ENCODE results near the gene SLC25A47. TPM values are rescaled to one million over a fixed set of nuclear protein-coding genes. Genes with fewer than 3 reads are reported as not detected.

Gene SLC25A47
- total RNA-seq, 3 donors from 2014 or later: 0.16 TPM; not detected in 2

GRCh38 chr14:100362311-100362927, 39.3 kb downstream of the SLC25A47 start:
- TF ChIP-seq POLR2A (IDR thresholded peaks at IDR 0.05) (no peak), CTCF (IDR thresholded peaks at IDR 0.05) (no peak), POLR2AphosphoS5 (IDR thresholded peaks at IDR 0.05) (no peak)
- Histone ChIP-seq H3K4me1 (no peaks in the 10 kb centered on the region), H3K27me3 (no peaks in the 10 kb centered on the region), H3K36me3 (no peaks in the 10 kb centered on the region), H3K9me3 (no peaks in the 10 kb centered on the region), H3K4me3 (no peak overlapping the region), H3K27ac (no peak overlapping the region)
- DNase-seq (ENCODE audit: low spot score in 2 of 2): no peak
- intact Hi-C loops (cut with DNase I; ENCODE audit: low total_unique reads): no loop called here

GRCh38 chr14:100363053-100363452, 39.9 kb downstream of the SLC25A47 start:
- no peaks in the 10 kb centered on the region for H3K36me3 ChIP-seq
- H3K4me3 ChIP-seq: no peak overlapping the region
- no peaks in the 10 kb centered on the region for H3K4me1 ChIP-seq
- TF ChIP-seq POLR2A (IDR thresholded peaks at IDR 0.05) (no peak), POLR2AphosphoS5 (IDR thresholded peaks at IDR 0.05) (no peak), CTCF (IDR thresholded peaks at IDR 0.05) (no peak)
- H3K27ac ChIP-seq: no peak overlapping the region
- no peaks in the 10 kb centered on the region for H3K9me3 ChIP-seq
- intact Hi-C loops (cut with DNase I; ENCODE audit: low total_unique reads): no loop called here
- DNase-seq (ENCODE audit: low spot score in 2 of 2): no peak
- H3K27me3 ChIP-seq: no peaks in the 10 kb centered on the region

GRCh38 chr14:100364403-100364802, 41.3 kb downstream of the SLC25A47 start:
- Histone ChIP-seq H3K4me1 (no peaks in the 10 kb centered on the region), H3K27ac (no peak overlapping the region), H3K9me3 (no peaks in the 10 kb centered on the region), H3K27me3 (no peaks in the 10 kb centered on the region), H3K36me3 (no peaks in the 10 kb centered on the region), H3K4me3 (no peak overlapping the region)
- TF ChIP-seq CTCF (IDR thresholded peaks at IDR 0.05) (no peak), POLR2AphosphoS5 (IDR thresholded peaks at IDR 0.05) (no peak), POLR2A (IDR thresholded peaks at IDR 0.05) (no peak)
- no peak for DNase-seq (ENCODE audit: low spot score in 2 of 2)
- intact Hi-C loops (cut with DNase I; ENCODE audit: low total_unique reads): no loop called here

- DNase-seq (ENCODE audit: low spot score in 2 of 2): no peak
- TF ChIP-seq CTCF (IDR thresholded peaks at IDR 0.05) (no peak), POLR2A (IDR thresholded peaks at IDR 0.05) (no peak), POLR2AphosphoS5 (IDR thresholded peaks at IDR 0.05) (no peak)
- Histone ChIP-seq H3K27ac (no peak overlapping the region), H3K4me3 (no peak overlapping the region), H3K27me3 (no peaks in the 10 kb centered on the region), H3K36me3 (no peaks in the 10 kb centered on the region), H3K9me3 (no peaks in the 10 kb centered on the region), H3K4me1 (no peaks in the 10 kb centered on the region)
- intact Hi-C loops (cut with DNase I; ENCODE audit: low total_unique reads): no loop called here
Measured at GRCh38 chr14:100365741-100366140, 42.6 kb downstream of the SLC25A47 start.

GRCh38 chr14:100369019-100369418, 45.9 kb downstream of the SLC25A47 start:
- Histone ChIP-seq H3K27ac (no peak overlapping the region), H3K4me3 (no peak overlapping the region), H3K9me3 (no peaks in the 10 kb centered on the region), H3K27me3 (no peaks in the 10 kb centered on the region), H3K4me1 (no peaks in the 10 kb centered on the region), H3K36me3 (no peaks in the 10 kb centered on the region)
- intact Hi-C loops (cut with DNase I; ENCODE audit: low total_unique reads): no loop called here
- DNase-seq (ENCODE audit: low spot score in 2 of 2): no peak
- TF ChIP-seq CTCF (IDR thresholded peaks at IDR 0.05): no peak
- no peak for TF ChIP-seq POLR2AphosphoS5 (IDR thresholded peaks at IDR 0.05)
- TF ChIP-seq POLR2A (IDR thresholded peaks at IDR 0.05): no peak

Measured in breast epithelium (tissue), 4 donors.